CD1c-positive myeloid dendritic cell (primary cell): Measurements from ENCODE around the gene SUPT4H1.
A peak's percentile ranks its signal among the peaks of the same experiment; 100 is the strongest.

Experiments
- DNase-seq: peaks from one replicate; pipeline ENCODE4 v3.0.0-alpha.2; 2016; ENCODE audit errors: extremely low spot score

Gene SUPT4H1

DNA sequence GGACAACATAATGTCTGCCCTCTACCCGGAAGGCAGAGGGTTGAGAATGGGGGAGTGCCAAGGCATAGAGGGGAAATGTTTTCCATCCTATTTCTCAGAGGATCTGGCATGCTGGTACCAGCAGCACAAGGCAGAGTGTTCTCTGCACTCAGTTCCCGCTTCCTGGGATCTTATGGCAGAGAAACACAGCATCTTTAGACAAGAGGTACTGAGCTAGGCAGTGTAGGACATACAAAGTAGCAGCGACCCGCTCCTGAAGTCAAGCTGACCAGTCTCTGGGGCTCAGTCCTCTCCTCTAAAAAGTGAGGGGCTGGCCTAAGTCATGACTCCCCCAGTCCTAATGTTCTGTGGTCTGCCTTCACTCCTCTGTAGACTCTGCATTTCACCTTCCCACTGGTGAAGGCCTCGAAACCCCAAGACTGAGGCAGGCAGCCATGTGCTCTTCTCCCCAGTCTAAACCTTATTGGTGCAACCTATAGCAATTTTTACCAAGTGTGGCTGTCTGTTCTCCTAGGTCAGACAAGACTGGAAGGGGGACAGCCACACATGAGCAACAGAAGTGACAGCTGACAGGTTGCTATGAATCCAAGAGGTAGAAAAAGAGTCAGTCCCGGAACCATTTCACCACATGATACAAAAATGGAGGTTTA lies 12.1 kb downstream of the SUPT4H1 start:
- no peak for DNase-seq

DNA sequence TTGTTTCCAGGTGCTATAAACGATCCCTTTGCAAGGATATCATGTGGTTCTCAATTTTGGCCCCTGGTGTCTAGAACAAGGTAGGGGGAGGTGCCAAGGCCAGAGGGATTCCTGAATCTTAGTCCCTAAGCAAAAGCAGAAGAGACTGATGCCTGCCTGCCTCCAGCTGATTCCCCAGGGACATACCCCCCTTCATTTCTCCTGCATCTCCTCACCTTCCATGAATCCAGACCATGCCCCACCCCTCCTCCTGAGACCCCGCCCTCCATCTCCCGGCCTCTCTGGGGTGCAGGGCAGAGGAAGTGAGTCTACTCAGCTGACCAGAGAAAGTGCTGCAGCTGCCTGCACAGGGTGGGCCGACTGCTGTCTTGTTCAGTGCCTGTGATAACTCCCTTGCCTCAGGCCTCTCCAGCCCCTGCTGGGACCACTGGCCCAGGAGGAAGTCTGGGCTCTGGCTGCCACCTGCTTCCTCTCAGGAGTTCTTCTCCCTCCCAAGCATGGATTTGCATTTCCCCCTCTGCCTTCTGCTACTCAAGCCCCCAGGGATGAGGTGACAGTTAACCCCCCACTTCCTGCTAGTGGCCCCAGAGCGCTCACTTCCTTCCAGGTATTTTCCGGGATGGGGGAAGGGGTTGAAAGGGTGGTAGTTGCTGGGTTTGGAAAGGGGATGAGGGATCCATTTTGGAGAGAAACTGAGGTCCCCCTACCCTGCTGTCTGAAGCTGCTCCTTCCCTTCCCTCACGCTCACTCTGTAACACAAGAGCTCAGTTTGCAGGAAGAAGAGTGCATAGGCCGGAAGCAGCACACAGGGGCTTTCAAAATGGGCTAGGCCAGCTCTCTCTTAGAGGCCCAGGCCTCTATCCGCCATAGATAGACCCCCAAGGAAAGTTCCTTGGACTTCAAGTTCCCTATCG lies 12.9 kb downstream of the SUPT4H1 start:
- peak; percentile 80 for DNase-seq

DNA sequence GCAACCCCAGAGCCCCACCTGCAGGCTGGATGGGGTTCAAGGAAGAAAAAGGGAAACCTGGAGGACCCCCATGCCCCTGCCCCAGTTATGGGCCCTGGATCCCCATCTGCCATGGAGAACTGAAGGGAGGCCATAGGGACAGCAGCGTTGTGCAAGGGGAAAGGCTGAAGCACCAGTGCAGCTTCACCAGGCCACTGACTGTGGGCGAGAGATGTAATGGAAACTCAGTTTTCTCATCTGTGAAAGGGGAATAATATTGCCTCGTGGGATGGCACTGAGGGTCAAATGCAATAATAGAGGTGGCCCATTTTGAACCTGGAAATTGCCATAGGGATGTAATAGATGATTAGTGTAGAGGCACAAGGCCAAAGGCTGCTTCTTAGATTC lies 13.6 kb downstream of the SUPT4H1 start:
- peak; percentile 73 for DNase-seq

DNA sequence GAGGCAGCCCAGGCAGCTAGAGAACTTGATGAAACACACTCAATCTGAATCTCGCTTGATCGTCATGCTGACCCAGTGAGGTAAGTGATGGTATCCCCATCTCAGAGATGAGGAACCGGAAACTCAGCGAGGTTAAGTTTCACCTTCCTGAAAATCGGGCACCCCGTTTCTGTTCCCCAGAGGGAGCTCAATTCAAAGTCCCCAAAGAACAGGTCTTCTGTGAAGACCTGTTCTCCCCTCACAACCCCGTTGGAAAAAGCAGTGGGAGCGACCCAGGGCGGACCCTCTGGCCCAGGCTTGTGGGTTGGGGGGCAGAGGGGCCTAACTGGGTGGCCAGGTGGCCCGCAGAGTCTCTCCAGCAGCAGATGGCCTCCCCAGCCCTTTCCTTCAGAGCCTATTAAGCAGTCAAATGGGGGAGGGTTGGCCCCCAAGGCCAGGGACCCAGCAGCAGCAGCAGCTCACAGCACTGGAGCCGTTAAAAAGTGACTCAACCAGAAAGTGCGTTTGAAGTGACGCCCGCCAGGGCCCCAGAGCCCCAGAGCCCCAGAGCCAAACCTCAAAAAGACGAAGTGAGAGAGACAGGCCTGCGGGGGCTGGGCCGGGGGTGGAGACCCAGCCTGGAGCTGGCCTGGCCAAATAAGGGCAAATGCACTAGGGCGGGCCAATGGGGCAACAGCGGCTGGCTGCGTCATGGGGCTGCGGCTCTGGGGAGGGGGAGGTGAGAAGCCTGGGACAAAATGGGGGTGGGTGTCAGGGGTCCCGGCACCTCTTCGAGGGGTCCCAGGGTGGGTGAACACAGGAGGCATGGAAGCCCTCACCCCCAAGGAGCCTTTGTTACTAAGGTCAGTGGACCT lies 14.2 kb downstream of the SUPT4H1 start:
- DNase-seq, result peak; percentile 98

DNA sequence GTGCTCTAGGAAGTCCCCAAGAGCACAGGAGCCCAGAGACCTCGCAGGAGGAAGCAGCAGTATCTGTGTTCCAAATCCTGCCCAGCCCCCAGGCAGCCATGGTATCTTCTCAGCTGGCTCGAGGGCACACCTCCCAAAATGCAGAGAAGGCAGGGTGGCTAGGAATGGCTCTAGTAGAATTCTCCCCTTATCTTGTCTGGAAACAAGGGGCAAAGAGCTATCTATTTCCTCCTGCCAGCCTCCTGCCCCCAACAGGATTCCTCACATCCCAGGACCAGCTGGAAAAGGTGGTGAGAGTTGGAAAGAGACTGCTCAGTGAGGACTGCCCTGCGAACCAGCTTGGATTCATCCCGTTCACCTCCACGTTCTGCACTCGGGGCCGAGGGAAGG lies 14.8 kb downstream of the SUPT4H1 start:
- peak; percentile 40 for DNase-seq

DNA sequence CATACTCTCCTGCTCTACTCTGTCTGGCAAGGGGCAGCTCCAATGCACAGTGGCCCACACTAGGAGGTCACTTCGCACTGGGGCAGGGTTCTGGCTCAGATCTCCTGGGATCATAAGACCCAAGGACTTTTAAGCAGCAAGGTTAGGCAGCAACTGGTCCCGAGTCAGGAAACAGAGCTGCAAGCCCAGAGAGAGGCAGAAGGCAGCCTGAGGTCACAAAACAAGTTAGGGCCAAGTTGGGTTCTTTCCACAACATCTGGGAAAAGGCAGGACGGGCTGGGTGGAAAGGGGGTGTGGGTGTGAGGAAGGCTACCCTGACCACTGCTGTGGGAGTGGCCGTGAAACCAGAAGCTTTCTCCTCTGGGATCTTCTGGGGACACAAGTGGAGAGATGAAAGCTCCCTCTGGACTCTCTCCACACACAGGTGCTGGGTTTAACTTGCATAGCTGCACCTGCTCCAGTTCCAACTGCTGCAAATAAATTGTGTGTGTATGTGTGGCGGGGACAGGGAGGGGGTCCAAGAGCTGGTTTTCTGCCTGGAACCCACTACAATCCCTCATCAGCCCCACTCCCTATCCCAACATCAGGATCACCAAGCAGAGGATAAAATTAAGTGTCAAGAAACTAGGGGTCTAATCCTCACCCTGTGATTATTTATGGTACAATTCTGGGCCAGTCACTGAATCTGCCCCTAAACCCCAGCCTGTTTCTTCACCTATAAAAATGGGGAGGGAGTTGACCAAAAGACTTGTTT lies 15.4 kb downstream of the SUPT4H1 start:
- DNase-seq, result peak; percentile 39

DNA sequence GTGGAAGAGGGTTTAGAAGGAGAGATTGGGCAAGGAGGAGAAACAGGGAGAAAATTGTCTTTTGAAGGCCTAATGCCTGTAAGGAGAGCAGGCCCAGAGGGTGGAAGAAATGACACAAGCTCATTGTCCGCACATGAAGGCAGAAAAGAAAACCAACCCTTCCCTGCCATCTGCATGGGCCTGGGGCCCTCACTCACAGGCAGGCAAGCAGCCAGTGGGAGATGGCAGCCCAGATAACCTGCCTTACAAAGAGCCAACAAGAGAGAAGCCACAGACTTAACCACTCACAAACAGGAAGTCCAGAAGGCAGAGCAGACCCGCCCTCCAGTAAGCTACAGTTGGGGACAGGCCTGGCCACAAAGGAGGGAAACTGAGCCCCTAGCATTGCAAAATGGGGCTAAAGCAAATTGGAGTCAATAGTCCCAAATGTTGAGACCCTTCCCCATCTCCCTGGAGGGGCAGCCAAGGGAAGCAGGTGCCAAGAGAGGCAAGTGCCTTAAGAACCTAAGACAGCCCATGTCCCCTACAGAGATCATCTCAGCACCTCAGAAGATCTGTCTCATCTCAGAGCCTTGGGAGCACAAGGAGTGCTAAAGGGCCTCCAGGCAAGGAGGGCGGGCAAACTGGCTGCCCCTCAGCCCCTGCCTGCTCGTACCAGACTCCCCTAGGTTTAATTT lies 16.1 kb downstream of the SUPT4H1 start:
- peak; percentile 69 for DNase-seq

DNA sequence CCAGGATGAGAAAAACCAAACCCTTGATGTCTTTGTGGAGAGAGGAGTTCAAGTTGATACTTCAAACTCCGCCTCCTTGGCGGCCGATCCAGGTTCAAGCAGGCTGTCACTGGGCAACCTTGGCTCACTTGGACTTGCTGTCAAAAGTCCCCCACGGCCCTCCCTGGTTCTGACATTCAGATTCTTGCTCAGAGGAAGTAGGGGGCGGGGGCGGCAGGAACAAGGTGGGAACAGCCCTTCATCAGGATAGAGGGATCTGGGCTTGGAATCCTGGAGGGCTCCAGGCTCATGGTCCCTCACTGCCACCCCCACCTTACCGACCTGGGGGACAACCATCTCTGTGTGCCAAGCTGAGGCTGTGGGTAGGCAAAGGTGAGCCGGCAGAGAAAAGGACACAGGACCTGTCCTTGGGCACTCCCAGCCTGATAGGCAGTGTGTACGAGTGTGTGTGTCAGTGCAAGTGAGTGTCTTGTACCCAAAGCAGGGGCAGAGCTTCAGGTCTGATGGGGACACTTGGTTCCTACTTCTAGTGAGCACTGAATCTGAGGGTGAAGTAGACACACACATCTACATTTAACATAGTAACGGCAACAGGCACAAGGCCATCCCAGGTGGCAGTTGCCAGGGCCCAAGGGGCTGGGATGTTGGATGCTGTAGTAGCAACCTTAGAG lies 16.8 kb downstream of the SUPT4H1 start:
- DNase-seq, result no peak

DNA sequence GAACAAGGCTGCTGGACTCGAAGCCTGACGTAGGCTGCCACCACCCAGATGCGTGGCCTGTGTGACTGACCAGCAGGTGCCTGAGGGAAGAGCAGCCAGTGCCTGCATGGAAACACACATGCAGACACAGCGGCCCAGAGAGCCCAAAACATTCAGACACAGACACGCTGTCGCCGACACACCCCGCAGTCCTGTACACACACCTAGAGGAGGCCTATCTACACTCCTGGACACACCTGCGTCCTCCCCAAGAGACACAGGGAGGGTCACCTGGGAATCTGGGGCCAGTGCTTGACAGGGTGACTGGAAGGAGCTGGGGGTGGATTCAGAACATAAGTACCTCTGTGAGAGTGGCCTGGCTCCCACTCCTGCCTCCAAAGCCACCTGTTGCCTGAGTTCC lies 17.3 kb downstream of the SUPT4H1 start:
- no peak for DNase-seq

DNA sequence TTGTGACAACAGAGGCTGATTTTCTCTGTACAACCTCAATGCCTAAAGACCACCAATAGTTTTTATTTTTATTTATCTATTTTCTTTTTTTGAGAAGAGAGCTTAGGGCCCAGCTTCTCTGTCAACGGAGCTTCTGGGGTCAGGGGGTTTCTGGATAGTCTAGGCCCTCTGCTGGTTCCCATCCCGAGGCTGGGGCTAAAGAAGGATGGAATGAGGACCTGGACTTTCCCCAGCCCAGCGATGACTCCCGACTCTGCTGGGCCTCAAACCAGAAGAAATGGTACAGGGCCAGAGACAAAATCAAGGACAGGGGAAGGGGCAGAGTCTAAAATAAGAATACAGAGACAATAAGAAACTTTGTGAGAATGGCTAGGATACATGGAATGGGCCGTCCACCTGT lies 17.7 kb downstream of the SUPT4H1 start:
- no peak for DNase-seq

DNA sequence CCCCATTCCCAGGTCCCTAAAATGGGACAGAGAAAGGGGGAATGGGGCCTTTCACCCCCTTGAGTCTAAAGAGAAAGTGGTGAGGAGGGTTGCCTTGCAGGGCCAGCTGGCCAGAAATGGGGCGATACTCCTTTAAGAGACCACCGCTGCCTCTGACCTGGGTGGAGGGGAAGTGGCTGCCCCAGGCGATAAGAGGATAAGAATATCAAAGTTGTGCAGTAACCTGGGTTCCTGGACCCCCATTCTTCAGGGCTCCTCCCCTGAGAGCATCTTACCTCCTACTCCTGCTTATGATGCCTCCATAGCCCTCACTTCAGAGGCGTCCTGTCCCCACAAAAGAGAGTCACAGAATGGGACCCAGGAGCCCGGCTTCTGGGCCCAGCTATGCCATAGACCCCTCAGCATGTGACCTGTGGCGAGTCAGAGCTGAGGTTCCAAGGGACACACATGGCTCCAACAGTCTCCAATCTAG lies 18.2 kb downstream of the SUPT4H1 start:
- DNase-seq, result no peak

DNA sequence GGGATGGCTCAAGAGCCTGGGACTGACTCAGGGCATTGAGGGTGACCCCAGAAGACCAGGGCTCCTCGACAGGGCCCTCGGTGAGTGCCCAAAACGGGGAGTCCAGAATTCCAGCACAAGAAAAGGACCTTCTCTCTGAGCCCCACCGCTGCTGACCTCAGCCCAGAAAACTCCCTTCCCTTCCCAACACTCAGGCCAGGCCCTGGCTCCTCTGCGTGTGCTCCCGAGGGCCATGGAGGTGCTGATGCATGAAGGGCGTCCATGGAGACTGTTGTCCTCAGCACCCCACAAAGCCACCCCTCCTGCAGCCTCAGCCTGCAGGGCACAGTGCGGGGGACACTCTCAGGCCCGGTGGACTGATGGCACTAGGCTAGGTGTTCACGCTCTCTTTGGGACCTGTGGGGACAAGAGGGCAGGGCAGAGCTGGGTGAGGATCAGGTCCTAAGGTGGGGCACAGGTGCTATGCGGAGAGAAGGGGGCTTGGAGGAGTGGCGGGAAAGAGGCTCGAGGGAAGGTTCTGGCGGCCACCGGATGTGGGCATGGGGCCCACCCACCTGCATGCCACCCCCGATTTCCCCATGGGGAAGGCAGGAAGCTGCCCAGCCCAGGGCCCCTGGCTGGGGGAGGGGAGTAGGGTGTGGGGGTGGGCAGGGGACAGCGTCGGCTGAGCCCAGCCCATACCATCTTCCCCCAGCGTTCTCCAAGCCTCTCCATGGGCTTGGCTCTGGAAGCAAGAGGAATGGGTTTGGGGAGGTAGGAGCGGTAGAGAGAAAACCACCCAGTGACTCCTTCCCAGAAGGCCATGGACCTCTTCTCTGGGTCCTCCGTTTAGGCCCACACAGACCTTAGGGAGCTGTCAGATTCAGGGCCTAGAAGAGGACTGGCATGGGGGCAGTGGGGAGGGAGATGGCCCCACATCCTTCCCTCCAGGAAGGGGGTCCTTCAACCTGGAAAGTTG lies 18.9 kb downstream of the SUPT4H1 start:
- DNase-seq, result no peak

DNA sequence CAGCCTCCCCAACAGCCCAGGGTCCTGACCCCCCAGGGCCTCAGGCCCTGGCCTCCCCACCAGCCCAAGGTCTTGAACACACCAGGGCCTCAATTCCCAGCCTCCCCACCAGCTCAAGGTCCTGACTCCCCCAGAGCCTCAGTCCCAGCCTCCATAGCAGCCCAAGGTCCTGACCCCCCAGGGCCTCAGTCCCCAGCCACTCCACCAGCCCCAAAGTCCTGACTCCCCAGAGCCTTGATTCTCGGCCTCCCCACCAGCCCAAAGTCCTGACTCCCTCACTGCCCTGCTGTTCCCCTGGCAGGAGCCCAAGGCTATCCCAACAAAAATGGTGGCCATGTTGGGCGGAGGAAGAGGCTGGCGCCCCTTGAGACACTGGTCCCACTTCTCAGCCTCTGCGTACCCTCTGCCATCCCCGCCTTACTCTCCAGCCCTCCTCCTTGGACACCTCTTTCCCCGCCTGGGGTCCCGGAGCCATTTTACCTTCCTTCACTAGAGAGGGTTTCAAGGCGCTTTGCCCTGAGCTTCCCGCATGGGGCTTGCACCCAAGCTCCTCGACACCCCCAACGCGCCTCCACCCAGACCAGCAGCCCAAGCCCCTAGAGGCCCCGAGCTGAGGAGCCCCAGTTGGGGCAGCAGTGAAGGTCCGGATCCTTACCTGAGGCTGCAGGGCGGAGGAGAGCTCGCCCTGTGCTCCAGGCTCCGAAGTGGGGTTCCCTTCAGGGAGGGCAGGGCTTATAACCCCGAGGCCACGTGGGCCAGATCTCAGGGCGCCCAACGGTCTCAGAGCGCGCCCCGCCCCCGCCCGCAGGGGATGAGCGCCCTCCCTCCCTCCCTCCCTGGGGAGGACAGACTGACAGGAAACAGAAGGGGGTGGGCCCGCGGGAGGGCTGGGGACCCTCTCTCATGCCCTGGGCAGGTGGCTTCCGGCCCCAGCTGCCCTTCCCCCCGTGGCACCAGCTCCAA lies 19.9 kb downstream of the SUPT4H1 start:
- DNase-seq, result peak; percentile 91

DNA sequence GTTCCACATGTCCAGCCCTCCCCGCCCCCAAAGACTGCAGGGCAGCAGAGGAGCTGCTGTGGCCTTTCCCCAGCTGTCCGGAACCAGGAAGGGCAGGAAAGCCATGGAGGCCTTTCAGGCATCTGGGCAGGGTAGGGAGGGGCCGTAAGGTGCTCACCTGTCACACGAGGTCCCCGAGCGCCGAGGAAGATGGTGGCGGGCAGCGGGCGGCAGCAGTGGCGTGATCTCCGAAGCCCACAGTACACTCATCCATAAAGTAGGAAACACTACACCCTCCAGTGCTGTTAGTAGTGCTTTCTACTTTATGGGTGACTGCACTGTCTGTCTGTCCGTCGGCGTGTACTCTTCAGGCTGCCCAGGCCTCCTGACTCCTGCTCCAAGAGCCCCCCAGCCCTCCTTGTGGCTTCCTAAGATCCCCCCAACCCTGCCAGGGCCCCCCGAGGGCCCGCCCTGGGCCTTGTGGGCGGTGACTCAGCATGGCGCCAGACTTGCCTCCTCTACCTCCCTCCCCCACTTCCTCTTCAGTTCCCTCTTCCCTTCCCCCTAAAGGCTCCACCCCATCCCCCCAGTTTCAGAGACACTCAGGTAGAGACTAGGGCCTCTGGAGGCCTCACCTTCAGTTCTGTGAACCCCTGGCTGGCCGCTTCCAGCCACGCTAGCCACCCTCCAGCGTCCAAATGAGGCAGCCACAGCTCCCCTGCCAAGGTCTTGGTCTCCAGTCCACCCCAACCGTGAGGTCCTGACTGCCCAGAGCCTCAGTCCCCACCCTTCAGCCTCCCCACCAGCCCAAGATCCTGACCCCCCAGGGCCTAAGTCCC lies 20.8 kb downstream of the SUPT4H1 start:
- peak; percentile 75 for DNase-seq

DNA sequence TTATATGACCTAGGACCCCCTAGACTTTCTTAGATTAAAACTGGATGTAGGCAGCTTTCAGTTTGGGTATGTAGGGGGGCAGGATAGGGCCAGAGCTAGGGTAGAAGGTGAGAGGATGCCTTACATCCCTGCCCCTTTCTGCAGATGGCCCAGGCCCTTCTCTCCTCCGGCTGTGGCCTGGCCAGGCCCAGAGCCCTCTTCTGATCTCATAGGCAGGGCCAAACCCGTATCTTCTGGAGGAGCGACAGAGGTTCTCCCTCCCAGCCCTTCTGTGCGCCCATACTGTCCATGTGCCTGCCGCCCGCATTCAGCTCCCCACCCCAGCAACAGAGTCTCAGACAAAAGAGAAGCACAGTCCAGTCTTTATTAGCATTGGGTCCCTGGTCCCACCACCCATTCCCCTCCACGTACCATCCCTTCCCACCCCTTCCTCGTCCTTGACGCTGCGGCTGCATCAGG lies 21.4 kb downstream of the SUPT4H1 start:
- no peak for DNase-seq

DNA sequence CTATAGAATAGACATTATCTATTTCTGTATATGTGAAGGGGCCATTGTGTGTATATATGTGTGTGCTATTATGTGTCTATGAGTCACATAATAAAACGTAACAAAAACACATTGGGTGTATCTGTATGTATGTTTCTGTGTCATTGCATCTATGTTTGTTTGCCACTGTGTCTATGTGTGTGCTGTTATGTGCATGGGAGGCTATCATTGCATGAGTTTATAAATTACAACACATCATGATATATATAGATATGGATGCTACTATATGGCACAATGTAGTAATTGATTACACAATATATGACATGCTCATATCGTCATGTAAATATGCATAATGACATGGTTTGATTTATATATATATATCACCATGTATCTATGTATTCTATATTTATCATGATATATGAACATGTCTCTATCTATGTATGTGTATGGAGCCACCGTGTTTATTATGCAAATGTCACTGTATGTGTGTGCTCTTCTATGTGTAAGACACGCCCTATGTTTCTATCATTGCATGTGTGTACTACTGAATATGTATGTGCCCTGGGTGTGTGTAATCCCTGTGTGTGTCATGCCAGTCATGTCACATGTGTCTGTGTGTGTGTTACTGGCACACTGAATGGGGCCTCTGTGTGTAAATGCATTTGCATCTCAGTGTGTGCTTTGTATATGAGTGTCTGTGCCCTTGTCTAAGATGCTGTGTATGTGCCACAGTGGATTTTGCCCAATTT lies 22.0 kb downstream of the SUPT4H1 start:
- peak; percentile 69 for DNase-seq
